ENCODE results near the gene RNASE13. TPM values are rescaled to one million over a fixed set of nuclear protein-coding genes. Genes with fewer than 3 reads are reported as not detected.

Gene RNASE13
- total and polyA plus RNA-seq, 2 of the 4 experiments (the other 2 are of a cell fraction), result not detected

GRCh38 chr14:21066882-21067502 is 32.4 kb upstream of the RNASE13 start:
- in situ Hi-C loops (cut with MboI; ENCODE audit: low sequenced_read_pairs), result no loop called here

More at GRCh38 chr14:21066882-21067502, 32.4 kb upstream of the RNASE13 start:
- WGBS, 2 experiments (ENCODE audit: extremely low coverage in 2 of 2, insufficient read length in 1 of 2), result 100% methylated on average over 1 of the region's 7 CpGs; no CpG with 5 or more reads in 1 of the 2 experiments
- Histone ChIP-seq H4K8ac (ENCODE audit: low read depth in 2 of 2, low read length in 2 of 2) (no peak overlapping the region), H2AK9ac (replicated peaks; ENCODE audit: low read depth, low read length, poor library complexity) (no peak overlapping the region), H3K9ac (ENCODE audit: low read depth, low read length) (no peak overlapping the region), H3K14ac (replicated peaks; ENCODE audit: low read depth, low read length) (no peak overlapping the region), H3K27ac (ENCODE audit: insufficient read depth, low read length) (no peak overlapping the region), H2AK5ac (ENCODE audit: low read depth, low read length) (no peak overlapping the region), H2BK120ac (ENCODE audit: low read depth, low read length) (no peak overlapping the region), H3K9me3 (ENCODE audit: control insufficient read depth, insufficient read depth, low read length) (no peaks in the 10 kb centered on the region), H3K9me1 (ENCODE audit: insufficient read depth, low read length) (peaks cover 3% of the 10 kb centered on the region; the same call in 1 of the 2 replicates), H2BK20ac (ENCODE audit: low read depth, low read length) (no peak overlapping the region), H3K27me3 (ENCODE audit: control insufficient read depth, insufficient read depth, low read length) (no peaks in the 10 kb centered on the region), H4K20me1 (ENCODE audit: insufficient read depth, low read length) (peaks cover 4% of the 10 kb centered on the region), H3K18ac (ENCODE audit: low read depth, low read length) (no peak overlapping the region), H2BK5ac (ENCODE audit: low read depth, low read length, poor library complexity, severe bottlenecking) (no peak overlapping the region), H2AFZ (replicated peaks; ENCODE audit: low read length, poor library complexity) (no peak overlapping the region), H3K36me3 (ENCODE audit: control insufficient read depth, insufficient read depth, low read length) (no peaks in the 10 kb centered on the region), H3K23ac (ENCODE audit: low read depth, low read length) (no peak overlapping the region), H4K91ac (ENCODE audit: insufficient read depth, low read depth, low read length) (no peak overlapping the region), H3K4me3 (ENCODE audit: insufficient read depth, low read depth, low read length) (no peak overlapping the region), H4K5ac (ENCODE audit: low read depth, low read length) (no peak overlapping the region), H3K4me1 (ENCODE audit: control insufficient read depth, insufficient read depth, low read length) (peaks cover 11% of the 10 kb centered on the region), H3K4me2 (ENCODE audit: low read depth, low read length) (no peak overlapping the region), H3K4ac (ENCODE audit: low read depth, low read length) (no peak overlapping the region), H3K79me1 (ENCODE audit: low read depth in 1 of 2, low read length in 2 of 2) (peaks cover 0 to 16% of the 10 kb centered on the region in 2 experiments; a peak in 2 of 4 replicates), H2BK15ac (ENCODE audit: low read depth, low read length) (no peak overlapping the region), H3K56ac (ENCODE audit: extremely low read depth, insufficient read depth, low read length) (no peak overlapping the region)
- intact Hi-C loops (cut with micrococcal nuclease), result no loop called here
- TF ChIP-seq MAFK (IDR thresholded peaks at IDR 0.05; ENCODE audit: low read depth, low read length) (no peak), CHD1 (IDR thresholded peaks at IDR 0.05; ENCODE audit: low read depth, low read length) (no peak), SMC3 (IDR thresholded peaks at IDR 0.05; ENCODE audit: low read depth, low read length) (peak; percentile 8; the same call in 1 of the 2 replicates), POLR2A (IDR thresholded peaks at IDR 0.05; ENCODE audit: low read depth, low read length) (no peak), NFE2L2 (IDR thresholded peaks at IDR 0.05; ENCODE audit: low read depth, low read length) (no peak), RFX5 (IDR thresholded peaks at IDR 0.05; ENCODE audit: low read depth, low read length) (no peak), CTCF (conservative IDR thresholded peaks at IDR 0.05; ENCODE audit: low read depth, low read length) (peak; percentile 26; the same call in 1 of the 2 replicates), RAD21 (IDR thresholded peaks at IDR 0.05; ENCODE audit: low read length) (peak; percentile 26; the same call in 1 of the 2 replicates)
- TF ChIP-seq, protein P1, sequence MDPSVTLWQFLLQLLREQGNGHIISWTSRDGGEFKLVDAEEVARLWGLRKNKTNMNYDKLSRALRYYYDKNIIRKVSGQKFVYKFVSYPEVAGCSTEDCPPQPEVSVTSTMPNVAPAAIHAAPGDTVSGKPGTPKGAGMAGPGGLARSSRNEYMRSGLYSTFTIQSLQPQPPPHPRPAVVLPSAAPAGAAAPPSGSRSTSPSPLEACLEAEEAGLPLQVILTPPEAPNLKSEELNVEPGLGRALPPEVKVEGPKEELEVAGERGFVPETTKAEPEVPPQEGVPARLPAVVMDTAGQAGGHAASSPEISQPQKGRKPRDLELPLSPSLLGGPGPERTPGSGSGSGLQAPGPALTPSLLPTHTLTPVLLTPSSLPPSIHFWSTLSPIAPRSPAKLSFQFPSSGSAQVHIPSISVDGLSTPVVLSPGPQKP (IDR thresholded peaks at IDR 0.05; ENCODE audit: borderline replicate concordance, low read depth, low read length), result no peak
- dilution Hi-C loops (cut with HindIII; ENCODE audit: low sequenced_read_pairs, unreplicated experiment), result no loop called here
- no peak for DNase-seq
- no TSS peak for BruUV-seq (replicated peaks)
- ATAC-seq (ENCODE audit: low read depth), result no peak
- CTCF ChIA-PET, result interaction anchor here (0.6 to 2.8 kb wide), 7 partner anchors 20 to 52 kb away, joined by 3 to 20 read pairs (median 7); no protein-coding TSS in a partner anchor
- POLR2A ChIA-PET (ENCODE audit: unreplicated experiment), result no interaction called here

All from IMR-90 (cell line).